ENCODE data around the gene DNAJB8. TPM values are rescaled to one million over a fixed set of nuclear protein-coding genes. Genes with fewer than 3 reads are reported as not detected.

Gene DNAJB8
- total and polyA plus RNA-seq, 9 of the 15 experiments (the other 6 are each of a cell fraction or from before 2014, with no cell fraction given), result not detected

DNA sequence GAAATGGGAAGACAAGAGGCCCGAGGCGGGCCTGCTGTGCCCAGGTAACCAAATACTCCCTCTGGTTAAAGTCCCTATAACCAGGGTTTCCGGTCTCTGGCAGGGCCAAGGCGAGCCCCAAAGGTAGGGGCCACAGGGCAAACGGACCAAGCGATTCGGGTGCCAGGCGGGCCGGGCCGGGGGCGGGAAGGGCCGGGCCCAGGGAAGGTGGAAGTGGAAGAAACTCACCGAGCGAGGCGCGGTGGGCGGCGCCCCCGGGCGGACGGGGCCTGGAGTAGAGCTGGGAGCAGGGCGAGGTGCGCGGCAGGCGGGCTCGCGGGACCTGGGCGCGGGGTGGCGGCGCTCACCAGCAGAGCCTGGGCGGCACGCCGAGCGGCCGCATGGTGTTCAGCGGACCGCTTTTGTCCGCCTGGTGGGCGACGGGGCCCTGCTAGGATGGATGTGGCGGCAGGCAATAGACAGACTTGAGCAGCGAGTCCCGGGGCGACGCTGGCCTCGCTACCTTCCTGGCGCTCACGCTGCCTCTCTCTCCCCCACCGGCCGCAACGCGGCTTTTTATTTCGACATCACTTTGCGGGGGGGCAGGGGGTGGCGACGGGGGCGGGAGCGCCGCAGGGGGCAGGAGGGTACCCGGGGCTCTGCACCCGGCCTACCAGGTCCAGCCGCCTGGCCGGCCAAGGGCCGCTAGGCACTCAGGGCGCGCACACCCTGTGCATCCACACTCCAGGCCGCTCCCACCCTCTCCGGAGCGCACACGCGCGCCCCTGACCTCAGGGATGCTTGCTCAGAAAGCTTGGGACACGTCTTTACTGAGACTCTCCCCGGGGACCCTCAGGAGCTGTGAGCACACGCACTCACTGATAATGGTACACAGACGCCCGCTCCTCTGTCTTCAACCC lies 26.2 kb upstream of the DNAJB8 start, which contains the start of gene GATA2 (continued):
- TF ChIP-seq, protein P1, sequence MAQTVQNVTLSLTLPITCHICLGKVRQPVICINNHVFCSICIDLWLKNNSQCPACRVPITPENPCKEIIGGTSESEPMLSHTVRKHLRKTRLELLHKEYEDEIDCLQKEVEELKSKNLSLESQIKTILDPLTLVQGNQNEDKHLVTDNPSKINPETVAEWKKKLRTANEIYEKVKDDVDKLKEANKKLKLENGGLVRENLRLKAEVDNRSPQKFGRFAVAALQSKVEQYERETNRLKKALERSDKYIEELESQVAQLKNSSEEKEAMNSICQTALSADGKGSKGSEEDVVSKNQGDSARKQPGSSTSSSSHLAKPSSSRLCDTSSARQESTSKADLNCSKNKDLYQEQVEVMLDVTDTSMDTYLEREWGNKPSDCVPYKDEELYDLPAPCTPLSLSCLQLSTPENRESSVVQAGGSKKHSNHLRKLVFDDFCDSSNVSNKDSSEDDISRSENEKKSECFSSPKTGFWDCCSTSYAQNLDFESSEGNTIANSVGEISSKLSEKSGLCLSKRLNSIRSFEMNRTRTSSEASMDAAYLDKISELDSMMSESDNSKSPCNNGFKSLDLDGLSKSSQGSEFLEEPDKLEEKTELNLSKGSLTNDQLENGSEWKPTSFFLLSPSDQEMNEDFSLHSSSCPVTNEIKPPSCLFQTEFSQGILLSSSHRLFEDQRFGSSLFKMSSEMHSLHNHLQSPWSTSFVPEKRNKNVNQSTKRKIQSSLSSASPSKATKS (CRISPR knock-in tag; IDR thresholded peaks at IDR 0.05), result no peak
- peak; percentile 48; the same call in 1 of the 2 replicates for TF ChIP-seq ETS1 (conservative IDR thresholded peaks at IDR 0.05; ENCODE audit: control insufficient read depth, low read depth, low read length)
- no peak for TF ChIP-seq ZNF124 (CRISPR knock-in tag; IDR thresholded peaks at IDR 0.05)
- TF ChIP-seq, protein P2, sequence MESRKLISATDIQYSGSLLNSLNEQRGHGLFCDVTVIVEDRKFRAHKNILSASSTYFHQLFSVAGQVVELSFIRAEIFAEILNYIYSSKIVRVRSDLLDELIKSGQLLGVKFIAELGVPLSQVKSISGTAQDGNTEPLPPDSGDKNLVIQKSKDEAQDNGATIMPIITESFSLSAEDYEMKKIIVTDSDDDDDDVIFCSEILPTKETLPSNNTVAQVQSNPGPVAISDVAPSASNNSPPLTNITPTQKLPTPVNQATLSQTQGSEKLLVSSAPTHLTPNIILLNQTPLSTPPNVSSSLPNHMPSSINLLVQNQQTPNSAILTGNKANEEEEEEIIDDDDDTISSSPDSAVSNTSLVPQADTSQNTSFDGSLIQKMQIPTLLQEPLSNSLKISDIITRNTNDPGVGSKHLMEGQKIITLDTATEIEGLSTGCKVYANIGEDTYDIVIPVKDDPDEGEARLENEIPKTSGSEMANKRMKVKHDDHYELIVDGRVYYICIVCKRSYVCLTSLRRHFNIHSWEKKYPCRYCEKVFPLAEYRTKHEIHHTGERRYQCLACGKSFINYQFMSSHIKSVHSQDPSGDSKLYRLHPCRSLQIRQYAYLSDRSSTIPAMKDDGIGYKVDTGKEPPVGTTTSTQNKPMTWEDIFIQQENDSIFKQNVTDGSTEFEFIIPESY (CRISPR knock-in tag; IDR thresholded peaks at IDR 0.05), result peak; percentile 80
- no peak for TF ChIP-seq SRSF3 (IDR thresholded peaks at IDR 0.05; ENCODE audit: insufficient read depth, low read length)
- TF ChIP-seq YY1 (IDR thresholded peaks at IDR 0.05; ENCODE audit: borderline replicate concordance in 1 of 3, control insufficient read depth in 1 of 3, extremely low read depth in 1 of 3, insufficient read depth in 3 of 3, insufficient read length in 1 of 3, insufficient replicate concordance in 2 of 3, low read depth in 1 of 3, low read length in 2 of 3), result peak in 1 of 3 experiments; percentile 17
- TF ChIP-seq ERF (CRISPR knock-in tag; IDR thresholded peaks at IDR 0.05), result 0 out of 2 replicates have a peak, but pooled peaks have one; percentile 22

Data from K562 (cell line).